Endothelial cell of umbilical vein (primary cell): ENCODE results near the gene RPSA. TPM values are rescaled to one million over a fixed set of nuclear protein-coding genes. Genes with fewer than 3 reads are reported as not detected.

Experiments
- BruUV-seq: library from RNA; stranded (reverse); fragments of 400-500 nt; replicated peaks from 2 replicates; lab custom pipeline; 2021; lab: Mats Ljungman, UMichigan
- CTCF ChIA-PET: fragments of 300-600, 350-600 bp; sonication (Branson Sonifier 250); formaldehyde crosslinking; loops from one replicate; lab custom pipeline; 2021; ENCODE audit warnings: antibody characterized with exemption, inconsistent platforms; lab: Charles Lee
- POLR2A ChIA-PET: fragments of 300-600, 350-600 bp; sonication (Branson Sonifier 250); formaldehyde crosslinking; loops from one replicate; lab custom pipeline; 2021; ENCODE audit warnings: antibody characterized with exemption, inconsistent platforms; lab: Charles Lee
- DNase-seq: peaks from one replicate; pipeline ENCODE4 v3.0.0-alpha.2; 2011; ENCODE audit warnings: low read depth, low spot score
- FAIRE-seq: peaks from 2 replicates; lab custom pipeline; 2011; peaks lifted over from hg19 to GRCh38; lab: Jason Lieb, UNC
- H2AFZ ChIP-seq: 2 replicates; pipeline ENCODE4 v1.6.0; 2012; ENCODE audit warnings: low read depth, low read length, control low read depth, inconsistent platforms
- H3K27ac ChIP-seq: 2 replicates; pipeline ENCODE4 v1.5.1; 2011; ENCODE audit warnings: low read depth, mild to moderate bottlenecking, control low read depth, low read length, moderate library complexity; ENCODE audit not compliant: insufficient read depth
- H3K27me3 ChIP-seq, 2 experiments: 2 replicates each; pipeline versions ENCODE4 v1.6.0 to v1.6.1; 2011; ENCODE audit warnings: low read length in 2 of 2, mixed read lengths in 1 of 2; ENCODE audit not compliant: control insufficient read depth in 2 of 2, insufficient read depth in 2 of 2
- H3K36me3 ChIP-seq, 2 experiments: 2 replicates in 1 of 2; 3 replicates in 1 of 2; pipeline ENCODE4 v1.5.1; 2011; ENCODE audit warnings: low read length in 2 of 2, mild to moderate bottlenecking in 1 of 2, moderate library complexity in 1 of 2; ENCODE audit not compliant: control insufficient read depth in 2 of 2, insufficient read depth in 2 of 2; ENCODE audit errors: extremely low read depth in 1 of 2
- H3K4me1 ChIP-seq: 3 replicates; pipeline ENCODE4 v1.5.1; 2011; ENCODE audit warnings: mild to moderate bottlenecking, low read length; ENCODE audit not compliant: control insufficient read depth, insufficient read depth; ENCODE audit errors: extremely low read depth
- H3K4me2 ChIP-seq: 2 replicates; pipeline ENCODE4 v1.6.1; 2011; ENCODE audit warnings: low read length, control low read depth, mixed read lengths; ENCODE audit not compliant: insufficient read depth
- H3K4me3 ChIP-seq, 3 experiments: fragments of 200-600 bp in 1 of 3; sonication (generic), shearing (Covaris generic) in 1 of 3; replicated peaks in 1 of 3; 2 replicates each; pipeline ENCODE4 v1.5.1; 2011 to 2016; ENCODE audit warnings: control low read depth in 3 of 3, low read length in 3 of 3, mild to moderate bottlenecking in 2 of 3, inconsistent platforms in 1 of 3, low read depth in 1 of 3, moderate library complexity in 1 of 3; ENCODE audit not compliant: insufficient read depth in 1 of 3
- H3K79me2 ChIP-seq: 2 replicates; pipeline ENCODE4 v1.6.0; 2012; ENCODE audit warnings: low read length, inconsistent platforms; ENCODE audit not compliant: control insufficient read depth, insufficient read depth
- H3K9ac ChIP-seq: replicated peaks from 2 replicates; pipeline ENCODE3; 2011; ENCODE audit warnings: low read length, control low read depth; ENCODE audit not compliant: insufficient read depth; ENCODE audit errors: extremely low read depth
- H3K9me1 ChIP-seq: replicated peaks from 3 replicates; pipeline ENCODE4 v1.6.0; 2011; ENCODE audit warnings: mild to moderate bottlenecking, low read length; ENCODE audit not compliant: control insufficient read depth, insufficient read depth; ENCODE audit errors: extremely low read depth
- H3K9me3 ChIP-seq: replicated peaks from 2 replicates; pipeline ENCODE4 v1.5.1; 2012; ENCODE audit warnings: low read length, inconsistent platforms; ENCODE audit not compliant: control insufficient read depth, insufficient read depth
- H4K20me1 ChIP-seq: replicated peaks from 2 replicates; pipeline ENCODE3; 2011; ENCODE audit warnings: mild to moderate bottlenecking, low read length; ENCODE audit not compliant: control insufficient read depth, insufficient read depth; ENCODE audit errors: extremely low read depth
- EZH2 ChIP-seq: IDR thresholded peaks from 2 replicates; pipeline ENCODE4 v1.6.1; 2012; ENCODE audit warnings: borderline replicate concordance, low read depth, mild to moderate bottlenecking, moderate library complexity, low read length, inconsistent platforms; ENCODE audit not compliant: severe bottlenecking
- FOS ChIP-seq: IDR thresholded peaks from 2 replicates; pipeline ENCODE4 v1.6.1; 2011; ENCODE audit warnings: mild to moderate bottlenecking, low read length, moderate library complexity, borderline replicate concordance; ENCODE audit not compliant: insufficient read depth
- GATA2 ChIP-seq: IDR thresholded peaks from 2 replicates; pipeline ENCODE4 v1.7.0; 2011; ENCODE audit warnings: low read depth, mild to moderate bottlenecking, moderate library complexity, mixed read lengths, low read length; ENCODE audit not compliant: insufficient read length, insufficient read depth
- JUN ChIP-seq: IDR thresholded peaks from 2 replicates; pipeline ENCODE4 v1.6.1; 2011; ENCODE audit warnings: borderline replicate concordance, low read depth; ENCODE audit not compliant: insufficient read length, insufficient read depth
- MAX ChIP-seq: IDR thresholded peaks from 2 replicates; pipeline ENCODE4 v1.6.1; 2011; ENCODE audit not compliant: insufficient read depth, insufficient read length
- MYC ChIP-seq: IDR thresholded peaks from one replicate; pipeline ENCODE4 v1.6.1; 2011; ENCODE audit warnings: mild to moderate bottlenecking, low read depth, low read length
- POLR2A ChIP-seq: IDR thresholded peaks from 2 replicates; pipeline ENCODE4 v1.6.1; 2012; ENCODE audit warnings: low read depth, mild to moderate bottlenecking, control low read depth, low read length
- POLR2AphosphoS5 ChIP-seq: IDR thresholded peaks from 2 replicates; pipeline ENCODE4 v1.6.1; 2012; ENCODE audit warnings: low read depth, mild to moderate bottlenecking, control low read depth, low read length, moderate library complexity; ENCODE audit not compliant: insufficient read depth
- dilution Hi-C: fragments of 300-500 bp; cut with MboI; formaldehyde crosslinking; loops from one replicate; pipeline ENCODE4 v1.15.0; 2019; ENCODE audit warnings: low sequenced_read_pairs; ENCODE audit not compliant: extremely low pct_ligation_motif_present
- intact Hi-C: fragments of 100-400 bp; cut with micrococcal nuclease; formaldehyde crosslinking; loops from one replicate; pipeline ENCODE4 v1.10.0; 2022
- polyA plus RNA-seq, 4 experiments: library from polyadenylated mRNA; depleted of rRNA in 3 of 4; stranded (reverse) in 3 of 4; unstranded in 1 of 4; fragments of >200 nt; gene quantifications; 2 replicates each; pipeline versions ENCODE4 v1.2.1 to v1.2.3, GENCODE V29; 2011 to 2012; ENCODE audit warnings: missing spikeins in 1 of 4
- total RNA-seq: library from RNA; stranded (reverse); gene quantifications from 2 replicates; pipeline ENCODE4 v1.2.3, GENCODE V29; 2021
- TF ChIP-seq, protein P1 (sequence below), 2 donors: IDR thresholded peaks; 1 replicate in 1 of 2; 2 replicates in 1 of 2; pipeline ENCODE4 v1.5.1; 2011; ENCODE audit warnings: low read length in 2 of 2, mild to moderate bottlenecking in 2 of 2, moderate library complexity in 2 of 2, control low read depth in 1 of 2, inconsistent platforms in 1 of 2, low read depth in 1 of 2; ENCODE audit not compliant: insufficient read depth in 1 of 2; ENCODE audit errors: extremely low read depth in 1 of 2

RPSA gene
- total and polyA plus RNA-seq, 2 donors (not counting 3 experiments of a cell fraction or from before 2014, with no cell fraction given), result 1,357 to 3,687 TPM

- no peak for FAIRE-seq
- no peak for TF ChIP-seq JUN
- no peak for TF ChIP-seq POLR2A
- TF ChIP-seq EZH2, result no peak
- TF ChIP-seq POLR2AphosphoS5, result no peak
- no peak for TF ChIP-seq FOS
- TF ChIP-seq, protein P1, sequence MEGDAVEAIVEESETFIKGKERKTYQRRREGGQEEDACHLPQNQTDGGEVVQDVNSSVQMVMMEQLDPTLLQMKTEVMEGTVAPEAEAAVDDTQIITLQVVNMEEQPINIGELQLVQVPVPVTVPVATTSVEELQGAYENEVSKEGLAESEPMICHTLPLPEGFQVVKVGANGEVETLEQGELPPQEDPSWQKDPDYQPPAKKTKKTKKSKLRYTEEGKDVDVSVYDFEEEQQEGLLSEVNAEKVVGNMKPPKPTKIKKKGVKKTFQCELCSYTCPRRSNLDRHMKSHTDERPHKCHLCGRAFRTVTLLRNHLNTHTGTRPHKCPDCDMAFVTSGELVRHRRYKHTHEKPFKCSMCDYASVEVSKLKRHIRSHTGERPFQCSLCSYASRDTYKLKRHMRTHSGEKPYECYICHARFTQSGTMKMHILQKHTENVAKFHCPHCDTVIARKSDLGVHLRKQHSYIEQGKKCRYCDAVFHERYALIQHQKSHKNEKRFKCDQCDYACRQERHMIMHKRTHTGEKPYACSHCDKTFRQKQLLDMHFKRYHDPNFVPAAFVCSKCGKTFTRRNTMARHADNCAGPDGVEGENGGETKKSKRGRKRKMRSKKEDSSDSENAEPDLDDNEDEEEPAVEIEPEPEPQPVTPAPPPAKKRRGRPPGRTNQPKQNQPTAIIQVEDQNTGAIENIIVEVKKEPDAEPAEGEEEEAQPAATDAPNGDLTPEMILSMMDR (IDR thresholded peaks at IDR 0.05; ENCODE audit: extremely low read depth in 1 of 2, insufficient read depth in 1 of 2, low read depth in 1 of 2, low read length in 2 of 2), result no peak
- TF ChIP-seq MYC, result no peak
- TF ChIP-seq MAX, result no peak
- TF ChIP-seq GATA2, result no peak
These were observed 9.8 kb upstream of the RPSA start for GRCh38 chr3:39396690-39397089.

More at GRCh38 chr3:39396690-39397089, 9.8 kb upstream of the RPSA start:
- no peaks in the 10 kb centered on the region for H3K79me2 ChIP-seq
- no TSS peak for BruUV-seq
- no peak for DNase-seq
- no peaks in the 10 kb centered on the region for H3K9me3 ChIP-seq
- H3K9me1 ChIP-seq, result no peaks in the 10 kb centered on the region
- ChIA-PET CTCF (interaction anchor here (1.4 kb wide), 1 partner anchor 10 kb away, joined by 3 read pairs; no protein-coding TSS in a partner anchor), POLR2A (no interaction called here)
- no peaks in the 10 kb centered on the region for H3K27me3 ChIP-seq
- no peak overlapping the region for H3K9ac ChIP-seq
- no peak overlapping the region for H2AFZ ChIP-seq
- no peaks in the 10 kb centered on the region for H4K20me1 ChIP-seq
- intact Hi-C loops, result no loop called here
- no peak overlapping the region for H3K27ac ChIP-seq
- H3K4me1 ChIP-seq, result no peaks in the 10 kb centered on the region
- H3K4me2 ChIP-seq, result no peak overlapping the region
- dilution Hi-C loops, result no loop called here
- peaks cover 9 to 11% of the 10 kb centered on the region in 2 experiments for H3K36me3 ChIP-seq
- no peak overlapping the region for H3K4me3 ChIP-seq
